GM23248 (cell line): ENCODE data around the gene ACTC1. TPM values are rescaled to one million over a fixed set of nuclear protein-coding genes. Genes with fewer than 3 reads are reported as not detected.

Source experiments
- DNase-seq: peaks from one replicate; pipeline ENCODE4 v3.0.0-alpha.2; 2015
- H2AFZ ChIP-seq: fragments of 200-600 bp; sonication (generic); 2 replicates; pipeline ENCODE4 v1.6.1; 2016; ENCODE audit warnings: antibody characterized with exemption
- H3F3A ChIP-seq: fragments of 200-600 bp; sonication (generic); 2 replicates; pipeline ENCODE4 v1.6.1; 2016; ENCODE audit warnings: mild to moderate bottlenecking, antibody characterized with exemption, mixed run types; ENCODE audit not compliant: insufficient read depth
- H3K27ac ChIP-seq: fragments of 200-600 bp; sonication (generic); 2 replicates; pipeline ENCODE4 v1.5.1; 2016; ENCODE audit warnings: mild to moderate bottlenecking
- H3K27me3 ChIP-seq: fragments of 200-600 bp; sonication (generic); replicated peaks from 2 replicates; pipeline ENCODE4 v1.6.1; 2016; ENCODE audit warnings: mild to moderate bottlenecking; ENCODE audit not compliant: insufficient read depth
- H3K36me3 ChIP-seq: fragments of 200-600 bp; sonication (generic); 2 replicates; pipeline ENCODE4 v1.6.1; 2016; ENCODE audit warnings: low read depth, mild to moderate bottlenecking
- H3K4me1 ChIP-seq: fragments of 200-600 bp; sonication (generic); 2 replicates; pipeline ENCODE4 v1.6.1; 2016; ENCODE audit warnings: mild to moderate bottlenecking; ENCODE audit not compliant: insufficient read depth
- H3K4me2 ChIP-seq: fragments of 200-600 bp; sonication (generic); one replicate; pipeline ENCODE4 v1.6.1; 2016; ENCODE audit warnings: mild to moderate bottlenecking; ENCODE audit not compliant: unreplicated experiment
- H3K4me3 ChIP-seq: fragments of 200-600 bp; sonication (generic); 2 replicates; pipeline ENCODE4 v1.5.1; 2016; ENCODE audit warnings: mild to moderate bottlenecking
- H3K79me2 ChIP-seq: fragments of 200-600 bp; sonication (generic); 2 replicates; pipeline ENCODE4 v1.6.1; 2016; ENCODE audit warnings: mild to moderate bottlenecking; ENCODE audit not compliant: insufficient read depth
- H3K9ac ChIP-seq: fragments of 200-600 bp; sonication (generic); 2 replicates; pipeline ENCODE4 v1.6.1; 2016; ENCODE audit warnings: mild to moderate bottlenecking
- H3K9me2 ChIP-seq: fragments of 200-600 bp; sonication (generic); 2 replicates; pipeline ENCODE4 v1.6.1; 2016; ENCODE audit warnings: mixed run types, mild to moderate bottlenecking, moderate library complexity; ENCODE audit not compliant: insufficient read depth
- H3K9me3 ChIP-seq: fragments of 200-600 bp; sonication (generic); one replicate; pipeline ENCODE4 v1.6.1; 2017; ENCODE audit warnings: low read depth
- H4K20me1 ChIP-seq: fragments of 200-600 bp; sonication (generic); 2 replicates; pipeline ENCODE4 v1.6.0; 2016; ENCODE audit not compliant: insufficient read depth
- EZH2 ChIP-seq: fragments of 200-600 bp; sonication (generic); IDR thresholded peaks from 2 replicates; pipeline ENCODE4 v1.6.1; 2018; ENCODE audit warnings: antibody characterized with exemption, mild to moderate bottlenecking; ENCODE audit not compliant: insufficient read depth, poor library complexity, severe bottlenecking
- EZH2phosphoT487 ChIP-seq: fragments of 200-600 bp; sonication (generic); IDR thresholded peaks from 2 replicates; pipeline ENCODE4 v1.6.1; 2018; ENCODE audit warnings: antibody characterized with exemption, moderate library complexity, mild to moderate bottlenecking, low read depth; ENCODE audit not compliant: insufficient read depth
- WGBS, 2 experiments: methylation state at CpG; one replicate each; pipeline ENCODE4 v1.1.6; 2015 to 2017; ENCODE audit warnings: low lambda C conversion rate in 2 of 2, low coverage in 1 of 2; ENCODE audit errors: missing lambda C conversion rate in 2 of 2; 5-methylcytosine and 5-hydroxymethylcytosine counted together
- in situ Hi-C: fragments of 300-500 bp; cut with MboI; formaldehyde crosslinking; loops from 2 replicates; pipeline ENCODE4 v1.15.0; 2020
- polyA plus RNA-seq: library from polyadenylated mRNA; unstranded; fragments of >200 nt; fragmentation: Nextera tagmentation; extraction: Ambion mirVana; gene quantifications from 2 replicates; pipeline ENCODE4 v1.2.1, GENCODE V29; 2016
- total RNA-seq: library from RNA; depleted of rRNA; stranded (reverse); fragments of >200 nt; shearing (Covaris generic); gene quantifications from 2 replicates; pipeline ENCODE4 v1.2.3, GENCODE V29; 2014

Gene ACTC1
- total and polyA plus RNA-seq, 2 experiments from 2014 or later, result 7.6 to 29.9 TPM

DNA sequence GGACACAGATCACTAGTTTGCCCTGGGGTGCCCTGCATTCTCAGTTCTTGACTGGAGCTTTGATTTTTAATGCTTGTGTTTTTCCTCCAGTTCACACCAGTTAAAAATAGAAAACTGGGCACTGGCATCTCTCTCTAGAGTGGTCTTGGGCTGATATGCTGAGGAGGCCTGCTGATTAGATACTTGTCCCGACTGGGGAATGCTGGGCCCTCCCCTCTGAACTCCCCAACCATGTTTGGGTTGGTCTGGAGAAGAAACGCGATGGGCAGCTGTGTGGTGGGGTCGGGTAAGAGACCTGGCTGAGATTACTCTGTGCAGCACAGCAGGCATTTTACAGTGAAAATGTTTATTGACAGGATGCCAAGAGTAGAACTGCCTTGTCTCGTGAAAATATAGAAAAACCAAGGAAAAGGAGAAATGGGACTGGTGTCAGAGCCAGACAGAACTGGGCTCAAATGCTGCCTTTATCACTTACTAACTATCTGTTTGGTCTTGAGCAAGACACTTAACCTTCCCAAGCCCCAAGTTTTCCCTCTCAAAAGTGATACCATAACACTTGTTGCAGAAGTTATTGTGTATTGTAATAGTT, 1.6 kb upstream of the ACTC1 start:
- H3K36me3 ChIP-seq, result no peaks in the 10 kb centered on the region
- no peaks in the 10 kb centered on the region for H3K27me3 ChIP-seq
- no peak overlapping the region for H3K27ac ChIP-seq
- H3K9me3 ChIP-seq, result no peaks in the 10 kb centered on the region
- 64 to 65% methylated on average over 5 of the region's 5 CpGs for WGBS, 2 experiments
- H3K9ac ChIP-seq, result no peak overlapping the region
- H3K79me2 ChIP-seq, result no peaks in the 10 kb centered on the region
- DNase-seq, result no peak
- H3K4me2 ChIP-seq, result no peak overlapping the region
- H2AFZ ChIP-seq, result no peak overlapping the region
- no peaks in the 10 kb centered on the region for H3K9me2 ChIP-seq
- TF ChIP-seq EZH2 (no peak), EZH2phosphoT487 (no peak)
- peaks cover 16% of the 10 kb centered on the region; the same call in 1 of the 2 replicates for H3K4me1 ChIP-seq
- in situ Hi-C loops, result no loop called here
- H3F3A ChIP-seq, result no peaks in the 10 kb centered on the region
- no peak overlapping the region for H3K4me3 ChIP-seq
- no peaks in the 10 kb centered on the region for H4K20me1 ChIP-seq

DNA sequence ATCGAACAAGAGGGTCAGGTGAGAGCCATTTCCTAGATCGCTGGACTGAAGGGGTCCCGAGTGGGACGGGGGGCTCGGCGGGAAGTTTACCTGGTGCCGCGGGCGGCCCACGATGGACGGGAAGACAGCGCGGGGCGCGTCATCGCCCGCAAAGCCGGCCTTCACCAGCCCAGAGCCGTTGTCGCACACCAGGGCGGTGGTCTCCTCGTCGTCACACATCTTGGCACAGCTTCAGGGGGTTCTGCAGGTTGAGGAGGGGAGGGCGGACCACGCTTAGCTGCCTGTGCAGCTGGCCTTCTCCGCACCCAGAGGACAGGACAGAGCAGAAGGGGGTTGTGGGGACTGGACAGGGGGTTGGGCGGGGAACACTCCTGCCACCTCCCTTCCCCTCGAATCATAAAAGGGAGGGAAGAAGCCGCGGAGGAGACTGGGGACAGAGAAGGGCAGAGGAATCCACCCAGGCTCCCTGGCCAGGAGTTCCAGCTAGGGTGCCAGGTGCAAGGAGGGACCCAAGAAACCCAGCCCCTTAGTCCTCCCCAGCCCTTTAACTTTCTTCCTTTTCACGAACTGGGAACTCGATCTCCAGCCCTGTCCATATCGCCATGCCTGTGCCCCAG, 651 bp downstream of the ACTC1 start:
- no peak for DNase-seq
- Histone ChIP-seq H4K20me1 (no peaks in the 10 kb centered on the region), H3K9me3 (no peaks in the 10 kb centered on the region), H3K36me3 (no peaks in the 10 kb centered on the region), H3K9me2 (no peaks in the 10 kb centered on the region), H3K27ac (no peak overlapping the region), H2AFZ (peak overlapping the region; percentile 75), H3K4me3 (peak overlapping the region; percentile 62), H3K79me2 (no peaks in the 10 kb centered on the region), H3K9ac (peak overlapping the region; percentile 72), H3K27me3 (no peaks in the 10 kb centered on the region), H3K4me2 (peak overlapping the region; percentile 77), H3F3A (no peaks in the 10 kb centered on the region), H3K4me1 (peaks cover 17% of the 10 kb centered on the region; the same call in 1 of the 2 replicates)
- TF ChIP-seq EZH2phosphoT487 (no peak), EZH2 (no peak)
- in situ Hi-C loops, result no loop called here
- 38 to 44% methylated on average over 28 to 33 of the region's 33 CpGs for WGBS, 2 experiments

DNA sequence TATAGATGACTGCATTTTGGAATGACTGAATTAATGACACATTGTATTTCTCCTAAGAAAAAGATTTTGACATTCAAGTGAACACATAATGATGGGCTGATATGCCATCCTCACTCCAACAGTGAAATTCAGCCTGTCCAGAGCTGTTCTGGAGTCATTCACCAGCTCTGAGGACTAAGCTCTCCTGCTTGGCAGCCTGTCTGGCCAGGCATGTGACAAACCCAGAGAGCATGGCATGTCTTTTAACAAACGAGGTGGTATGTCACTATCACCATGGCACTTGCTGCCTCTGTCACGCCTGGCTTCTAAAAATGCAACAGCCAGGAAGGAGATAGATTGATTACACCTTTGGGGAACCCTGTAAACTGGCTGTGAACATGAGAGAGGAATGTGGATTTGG, 1.4 kb downstream of the ACTC1 start:
- Histone ChIP-seq H4K20me1 (no peaks in the 10 kb centered on the region), H3K9me2 (no peaks in the 10 kb centered on the region), H3K9ac (no peak overlapping the region), H3K4me3 (no peak overlapping the region), H3K36me3 (no peaks in the 10 kb centered on the region), H3K79me2 (no peaks in the 10 kb centered on the region), H3F3A (no peaks in the 10 kb centered on the region), H3K4me2 (no peak overlapping the region), H3K4me1 (peaks cover 14% of the 10 kb centered on the region; the same call in 1 of the 2 replicates), H3K27me3 (no peaks in the 10 kb centered on the region), H3K27ac (no peak overlapping the region), H2AFZ (no peak overlapping the region), H3K9me3 (no peaks in the 10 kb centered on the region)
- peak; percentile 20 for DNase-seq
- 69 to 73% methylated on average over 2 of the region's 2 CpGs for WGBS, 2 experiments
- TF ChIP-seq EZH2phosphoT487 (no peak), EZH2 (no peak)
- in situ Hi-C loops, result no loop called here

DNA sequence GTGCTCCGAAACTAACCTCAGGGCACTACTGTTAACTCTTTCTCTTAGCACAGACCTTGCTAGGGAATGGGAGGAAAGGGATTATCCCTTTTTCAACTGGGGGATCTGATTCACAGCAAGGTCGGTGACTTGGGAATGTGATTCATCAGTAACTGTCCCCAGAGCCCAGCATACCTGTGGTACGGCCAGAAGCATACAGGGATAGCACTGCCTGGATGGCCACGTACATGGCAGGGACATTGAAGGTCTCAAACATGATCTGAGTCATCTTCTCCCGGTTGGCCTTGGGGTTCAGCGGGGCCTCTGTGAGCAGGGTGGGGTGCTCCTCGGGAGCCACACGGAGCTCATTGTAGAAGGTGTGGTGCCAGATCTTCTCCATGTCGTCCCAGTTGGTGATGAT, 2.3 kb downstream of the ACTC1 start:
- DNase-seq, result no peak
- peaks cover 14% of the 10 kb centered on the region; the same call in 1 of the 2 replicates for H3K4me1 ChIP-seq
- no peaks in the 10 kb centered on the region for H3K9me2 ChIP-seq
- no peak overlapping the region for H3K4me2 ChIP-seq
- H3K27ac ChIP-seq, result no peak overlapping the region
- H3K36me3 ChIP-seq, result no peaks in the 10 kb centered on the region
- no peak overlapping the region for H2AFZ ChIP-seq
- TF ChIP-seq EZH2phosphoT487, result no peak
- no peak for TF ChIP-seq EZH2
- WGBS, 2 experiments, result 90 to 94% methylated on average over 9 of the region's 9 CpGs
- H3K9me3 ChIP-seq, result no peaks in the 10 kb centered on the region
- no peaks in the 10 kb centered on the region for H3K27me3 ChIP-seq
- H3K9ac ChIP-seq, result no peak overlapping the region
- no peaks in the 10 kb centered on the region for H3F3A ChIP-seq
- no peaks in the 10 kb centered on the region for H3K79me2 ChIP-seq
- H3K4me3 ChIP-seq, result no peak overlapping the region
- in situ Hi-C loops, result no loop called here
- H4K20me1 ChIP-seq, result no peaks in the 10 kb centered on the region
